HCT116 (cell line): Measurements from ENCODE around the gene HYKK. TPM values are rescaled to one million over a fixed set of nuclear protein-coding genes. Genes with fewer than 3 reads are reported as not detected.

Experiments
- ATAC-seq: fragments of 200-7000 bp; cut with Tn5 transposase; 2 replicates; pipeline ENCODE4 v1.9.1; 2020; ENCODE audit warnings: mild to moderate bottlenecking, moderate library complexity
- BruUV-seq: library from RNA; stranded (reverse); fragments of 400-500 nt; replicated peaks from 2 replicates; lab custom pipeline; 2021; lab: Mats Ljungman, UMichigan
- CTCF ChIA-PET: fragments of 300-600 bp; sonication (Branson Sonifier 250); formaldehyde crosslinking; loops from one replicate; lab custom pipeline; 2021; ENCODE audit warnings: antibody characterized with exemption; lab: Charles Lee
- POLR2A ChIA-PET: fragments of 300-600, 350-600 bp; sonication (Branson Sonifier 250); formaldehyde crosslinking; loops from one replicate; lab custom pipeline; 2021; ENCODE audit warnings: antibody characterized with exemption; lab: Charles Lee
- RAD21 ChIA-PET, 2 experiments: fragments of 300-600 bp; sonication (Branson Sonifier 250); formaldehyde crosslinking; loops; one replicate each; lab custom pipeline; 2023; ENCODE audit warnings: low total read pairs in 2 of 2; ENCODE audit not compliant: uncharacterized antibody in 2 of 2, unreplicated experiment in 2 of 2, low non-redundant PET in 1 of 2; lab: Charles Lee
- DNase-seq: peaks from one replicate; pipeline ENCODE4 v3.0.0-alpha.2; 2010; ENCODE audit warnings: low read depth, low spot score
- H2AFZ ChIP-seq: fragments of 200-600 bp; shearing (Covaris generic), sonication (generic); 2 replicates; pipeline ENCODE4 v1.6.1; 2017; ENCODE audit warnings: low read depth, mixed run types, mixed read lengths, antibody characterized with exemption, low read length; ENCODE audit not compliant: poor library complexity, severe bottlenecking
- H3K27ac ChIP-seq: 2 replicates; pipeline ENCODE4 v1.5.1; 2012; ENCODE audit warnings: low read depth, low read length
- H3K27me3 ChIP-seq: fragments of 200-600 bp; sonication (generic); 2 replicates; pipeline ENCODE4 v1.6.1; 2016; ENCODE audit warnings: mixed run types, low read length, mixed read lengths; ENCODE audit not compliant: insufficient read depth
- H3K36me3 ChIP-seq, 2 experiments: fragments of 200-500 bp in 1 of 2; fragments of 200-600 bp in 1 of 2; sonication (Bioruptor generic) in 1 of 2; sonication (generic) in 1 of 2; 2 replicates each; pipeline versions ENCODE4 v1.5.1 to v1.6.1; 2014 to 2016; ENCODE audit warnings: low read length in 2 of 2, inconsistent platforms in 1 of 2, mixed read lengths in 1 of 2, mixed run types in 1 of 2; ENCODE audit not compliant: insufficient read depth in 2 of 2, control insufficient read depth in 1 of 2
- H3K4me1 ChIP-seq, 2 experiments: fragments of 200-600 bp in 1 of 2; sonication (generic) in 1 of 2; 2 replicates each; pipeline versions ENCODE4 v1.5.1 to v1.6.1; 2012 to 2017; ENCODE audit warnings: low read length in 2 of 2, inconsistent platforms in 1 of 2, mild to moderate bottlenecking in 1 of 2, mixed read lengths in 1 of 2, mixed run types in 1 of 2, moderate library complexity in 1 of 2; ENCODE audit not compliant: insufficient read depth in 2 of 2, control insufficient read depth in 1 of 2
- H3K4me2 ChIP-seq: fragments of 200-600 bp; sonication (generic); 2 replicates; pipeline ENCODE4 v1.6.1; 2017; ENCODE audit warnings: mixed run types, low read length, mixed read lengths
- H3K4me3 ChIP-seq, 2 experiments: fragments of 200-600 bp in 1 of 2; sonication (generic) in 1 of 2; replicated peaks in 1 of 2; 2 replicates each; pipeline ENCODE4 v1.5.1; 2011 to 2016; ENCODE audit warnings: low read length in 2 of 2, control low read depth in 1 of 2, low read depth in 1 of 2, mild to moderate bottlenecking in 1 of 2, mixed read lengths in 1 of 2, mixed run types in 1 of 2
- H3K79me2 ChIP-seq: fragments of 200-600 bp; sonication (generic); 2 replicates; pipeline ENCODE4 v1.6.1; 2017; ENCODE audit warnings: mild to moderate bottlenecking, mixed run types, low read length, moderate library complexity, mixed read lengths; ENCODE audit not compliant: insufficient read depth
- H3K9ac ChIP-seq: fragments of 200-600 bp; sonication (generic); 2 replicates; pipeline ENCODE4 v1.6.1; 2016; ENCODE audit warnings: low read length, mixed read lengths
- H3K9me2 ChIP-seq: fragments of 200-600 bp; sonication (generic), shearing (Covaris generic); 2 replicates; pipeline ENCODE4 v1.6.1; 2017; ENCODE audit warnings: mixed run types, mild to moderate bottlenecking, moderate library complexity; ENCODE audit not compliant: insufficient read depth
- H3K9me3 ChIP-seq, 2 experiments: fragments of 200-500 bp in 1 of 2; fragments of 200-600 bp in 1 of 2; sonication (Bioruptor generic) in 1 of 2; sonication (generic) in 1 of 2; 2 replicates each; pipeline ENCODE4 v1.6.1; 2014 to 2017; ENCODE audit warnings: low read length in 2 of 2, mixed read lengths in 2 of 2, inconsistent platforms in 1 of 2, low read depth in 1 of 2, mild to moderate bottlenecking in 1 of 2, mixed run types in 1 of 2, moderate library complexity in 1 of 2; ENCODE audit not compliant: control insufficient read depth in 1 of 2, insufficient read depth in 1 of 2
- H4K20me1 ChIP-seq: fragments of 200-600 bp; sonication (generic), shearing (Covaris generic); 2 replicates; pipeline ENCODE4 v1.6.1; 2017; ENCODE audit warnings: mixed run types, mild to moderate bottlenecking, moderate library complexity; ENCODE audit not compliant: insufficient read depth
- ATF3 ChIP-seq: IDR thresholded peaks from 2 replicates; pipeline ENCODE4 v1.6.1; 2012
- CBX3 ChIP-seq: IDR thresholded peaks from 2 replicates; pipeline ENCODE4 v1.6.1; 2012; ENCODE audit warnings: low read depth
- CEBPB ChIP-seq: IDR thresholded peaks from 2 replicates; pipeline ENCODE4 v1.6.1; 2012; ENCODE audit warnings: low read depth
- CTCF ChIP-seq, 3 experiments: fragments of 200-600 bp in 1 of 3; sonication (generic) in 1 of 3; IDR thresholded peaks in 2 of 3; conservative IDR thresholded peaks in 1 of 3; 2 replicates each; pipeline ENCODE4 v1.5.1; 2012 to 2017; ENCODE audit warnings: low read depth in 2 of 3, low read length in 2 of 3, antibody characterized with exemption in 1 of 3, borderline replicate concordance in 1 of 3, control low read depth in 1 of 3, mild to moderate bottlenecking in 1 of 3, mixed read lengths in 1 of 3, mixed run types in 1 of 3, moderate library complexity in 1 of 3; ENCODE audit not compliant: insufficient read depth in 1 of 3
- ELF1 ChIP-seq: IDR thresholded peaks from 2 replicates; pipeline ENCODE4 v1.6.1; 2012; ENCODE audit warnings: low read depth, borderline replicate concordance
- EZH2 ChIP-seq: fragments of 200-600 bp; sonication (generic); IDR thresholded peaks from 2 replicates; pipeline ENCODE4 v1.6.1; 2017; ENCODE audit warnings: antibody characterized with exemption, mixed run types
- EZH2phosphoT487 ChIP-seq: fragments of 200-600 bp; IDR thresholded peaks from 2 replicates; pipeline ENCODE4 v1.6.1; 2018; ENCODE audit warnings: antibody characterized with exemption, borderline replicate concordance
- FOSL1 ChIP-seq: IDR thresholded peaks from 2 replicates; pipeline ENCODE4 v1.6.1; 2012; ENCODE audit warnings: low read depth
- JUND ChIP-seq: IDR thresholded peaks from 2 replicates; pipeline ENCODE4 v1.6.1; 2012
- MAX ChIP-seq: IDR thresholded peaks from 2 replicates; pipeline ENCODE4 v1.6.1; 2012
- POLR2AphosphoS5 ChIP-seq: IDR thresholded peaks from 2 replicates; pipeline ENCODE4 v1.6.1; 2011; ENCODE audit warnings: mild to moderate bottlenecking, low read depth, low read length, moderate library complexity
- RAD21 ChIP-seq: IDR thresholded peaks from 2 replicates; pipeline ENCODE4 v1.6.1; 2012; ENCODE audit warnings: low read depth, mild to moderate bottlenecking
- REST ChIP-seq: IDR thresholded peaks from 2 replicates; pipeline ENCODE4 v1.6.1; 2012; ENCODE audit warnings: low read depth
- SIN3A ChIP-seq: IDR thresholded peaks from 2 replicates; pipeline ENCODE4 v1.6.1; 2012; ENCODE audit warnings: low read depth
- SP1 ChIP-seq: IDR thresholded peaks from 2 replicates; pipeline ENCODE4 v1.6.1; 2012; ENCODE audit warnings: low read depth
- ZBTB33 ChIP-seq: IDR thresholded peaks from 2 replicates; pipeline ENCODE4 v1.6.1; 2011; ENCODE audit warnings: mild to moderate bottlenecking, low read length, moderate library complexity; ENCODE audit not compliant: insufficient replicate concordance; ENCODE audit errors: extremely low read depth
- ZFX ChIP-seq: fragments of 450-650 bp; IDR thresholded peaks from 2 replicates; pipeline ENCODE4 v1.6.1; 2017
- ZNF274 ChIP-seq: fragments of 200-500 bp; sonication (Bioruptor generic); IDR thresholded peaks from 2 replicates; pipeline ENCODE4 v1.6.1; 2014; ENCODE audit warnings: mild to moderate bottlenecking, low read depth, low read length, inconsistent platforms
- intact Hi-C: fragments of 100-400 bp; cut with micrococcal nuclease; formaldehyde crosslinking; loops from 2 replicates; pipeline ENCODE4 v1.10.0; 2022
- total RNA-seq: library from RNA; stranded (reverse); gene quantifications from one replicate; pipeline ENCODE4 v1.2.1, GENCODE V29; 2021; ENCODE audit not compliant: unreplicated experiment

The HYKK gene
- total RNA-seq, 1 experiment from 2014 or later, result 6.2 TPM

GRCh38 chr15:78509726-78510312, 2.4 kb downstream of the HYKK start:
- H3K4me3 ChIP-seq, result no peak overlapping the region
- no peak overlapping the region for H3K9ac ChIP-seq
- no peaks in the 10 kb centered on the region for H4K20me1 ChIP-seq
- H3K4me2 ChIP-seq, result no peak overlapping the region
- intact Hi-C loops, result loop anchor here (5.0 kb wide), 1 partner anchor 32 kb away; the partner anchor contains the start of gene PSMA4
- H3K79me2 ChIP-seq, result no peaks in the 10 kb centered on the region
- no peaks in the 10 kb centered on the region for H3K36me3 ChIP-seq
- ChIA-PET CTCF (no interaction called here), POLR2A (no interaction called here), RAD21 (no interaction called here)
- peaks cover 5 to 17% of the 10 kb centered on the region in 2 experiments; a peak in 3 of 4 replicates for H3K4me1 ChIP-seq
- H3K9me3 ChIP-seq, result no peaks in the 10 kb centered on the region
- TF ChIP-seq CBX3 (no peak), FOSL1 (no peak), REST (no peak), ZNF274 (no peak), CEBPB (no peak), ATF3 (no peak), SIN3A (no peak), EZH2 (no peak), ELF1 (no peak), ZBTB33 (no peak), JUND (no peak), RAD21 (no peak), ZFX (no peak), CTCF (IDR thresholded peaks at IDR 0.05 in 2 of 3, conservative IDR thresholded peaks at IDR 0.05 in 1 of 3; ENCODE audit: borderline replicate concordance in 1 of 3, insufficient read depth in 1 of 3, low read depth in 2 of 3, low read length in 2 of 3) (no peak), POLR2AphosphoS5 (no peak), SP1 (no peak), EZH2phosphoT487 (no peak), MAX (no peak)
- H3K27ac ChIP-seq, result no peak overlapping the region
- H3K27me3 ChIP-seq, result no peaks in the 10 kb centered on the region
- no peak for ATAC-seq
- H2AFZ ChIP-seq, result no peak overlapping the region
- H3K9me2 ChIP-seq, result no peaks in the 10 kb centered on the region
- DNase-seq, result no peak
- BruUV-seq, result no TSS peak
